Measurements from ENCODE around the gene DLG2.
A peak's percentile ranks its signal among the peaks of the same experiment; 100 is the strongest.

The DLG2 gene

DNA sequence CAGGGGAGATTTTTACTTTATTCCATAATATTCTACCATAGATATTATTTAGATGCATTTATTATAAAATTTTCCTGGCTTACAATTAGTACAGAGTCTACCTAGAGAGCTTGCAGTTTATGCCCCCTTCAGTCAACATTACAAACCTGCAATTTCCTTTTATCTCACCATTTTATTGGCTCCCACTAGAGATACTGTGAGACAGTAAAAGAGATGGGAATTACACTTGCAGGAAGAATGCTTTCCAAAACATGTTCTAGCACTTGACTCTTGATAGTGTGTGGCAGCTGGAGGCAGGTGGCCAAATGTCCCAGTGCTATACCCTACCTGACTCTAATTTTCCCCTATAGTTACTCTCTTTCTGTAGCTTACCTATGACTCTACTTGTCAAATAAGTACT, 863.2 kb downstream of the DLG2 start:
- DNase-seq (ENCODE audit: low spot score): no peak

GRCh38 chr11:84757711-84758110, 869.4 kb downstream of the DLG2 start:
- DNase-seq (ENCODE audit: low spot score): no peak

- no peak for DNase-seq (ENCODE audit: low spot score)
Observed at GRCh38 chr11:84751371-84751770, 875.8 kb downstream of the DLG2 start.

DNA sequence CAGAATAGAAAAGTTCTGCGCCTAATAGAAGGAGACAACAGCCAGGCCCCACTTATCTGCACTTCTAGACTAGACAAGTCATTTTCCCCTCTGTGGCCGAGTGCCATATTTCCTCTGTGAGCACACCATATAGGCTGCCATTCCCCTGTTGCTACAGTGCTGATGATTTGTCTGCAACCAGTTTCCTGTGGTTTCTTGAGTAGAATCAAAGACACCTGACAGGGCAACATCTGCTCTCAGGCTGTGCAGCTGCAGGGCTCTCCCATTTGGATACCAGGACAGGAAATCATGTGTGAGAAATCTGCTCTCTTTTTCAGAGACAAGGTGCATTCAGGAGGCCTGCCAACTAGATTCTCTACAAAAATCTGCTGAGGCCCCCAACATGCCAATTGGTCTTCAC, 879.3 kb downstream of the DLG2 start:
- DNase-seq (ENCODE audit: low spot score): no peak

GRCh38 chr11:84740050-84740449, 887.1 kb downstream of the DLG2 start:
- no peak for DNase-seq (ENCODE audit: low spot score)

DNA sequence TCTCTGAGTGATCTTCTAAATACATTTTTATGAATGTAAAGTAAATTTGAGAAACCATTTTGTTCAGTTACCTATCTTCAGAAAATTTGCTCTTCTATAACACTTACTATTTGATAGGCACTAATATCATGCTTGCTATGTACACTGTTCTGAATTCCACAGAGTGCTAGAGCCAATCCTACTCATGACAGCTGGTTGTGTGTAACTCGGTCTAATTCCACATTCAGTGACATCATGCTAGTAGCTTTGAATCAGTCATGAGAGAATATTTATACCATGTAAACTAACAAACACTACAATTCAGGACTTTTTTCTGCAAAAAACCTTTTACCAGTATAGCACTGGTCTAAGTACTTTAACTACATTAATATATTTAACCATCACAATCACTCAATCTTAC, 902.9 kb downstream of the DLG2 start:
- no peak for DNase-seq (ENCODE audit: low spot score)

- no peak for DNase-seq (ENCODE audit: low spot score)
Observed at GRCh38 chr11:84722583-84723108, 904.5 kb downstream of the DLG2 start.

DNA sequence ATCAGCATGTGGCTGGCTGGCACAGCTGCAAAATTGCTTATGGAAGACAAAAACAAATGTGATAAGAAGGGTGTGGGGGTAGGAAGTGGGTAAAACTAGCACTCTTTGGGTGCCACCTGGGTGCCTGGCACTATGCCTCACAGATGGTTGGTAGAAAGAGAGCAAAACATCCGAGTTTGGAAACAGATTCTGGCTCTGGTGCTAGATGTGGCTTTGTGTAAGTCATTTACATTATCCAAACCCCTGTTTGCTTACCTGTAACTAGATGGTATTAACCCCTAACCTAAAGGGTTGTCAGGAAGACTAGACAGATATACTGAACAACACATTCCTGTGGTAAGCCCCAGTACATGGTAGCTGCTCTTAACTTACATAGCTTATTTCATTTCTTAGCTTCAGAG, 905.6 kb downstream of the DLG2 start:
- DNase-seq (ENCODE audit: low spot score): no peak

GRCh38 chr11:84720706-84721402, 906.3 kb downstream of the DLG2 start:
- DNase-seq (ENCODE audit: low spot score): peak; percentile 5

DNA sequence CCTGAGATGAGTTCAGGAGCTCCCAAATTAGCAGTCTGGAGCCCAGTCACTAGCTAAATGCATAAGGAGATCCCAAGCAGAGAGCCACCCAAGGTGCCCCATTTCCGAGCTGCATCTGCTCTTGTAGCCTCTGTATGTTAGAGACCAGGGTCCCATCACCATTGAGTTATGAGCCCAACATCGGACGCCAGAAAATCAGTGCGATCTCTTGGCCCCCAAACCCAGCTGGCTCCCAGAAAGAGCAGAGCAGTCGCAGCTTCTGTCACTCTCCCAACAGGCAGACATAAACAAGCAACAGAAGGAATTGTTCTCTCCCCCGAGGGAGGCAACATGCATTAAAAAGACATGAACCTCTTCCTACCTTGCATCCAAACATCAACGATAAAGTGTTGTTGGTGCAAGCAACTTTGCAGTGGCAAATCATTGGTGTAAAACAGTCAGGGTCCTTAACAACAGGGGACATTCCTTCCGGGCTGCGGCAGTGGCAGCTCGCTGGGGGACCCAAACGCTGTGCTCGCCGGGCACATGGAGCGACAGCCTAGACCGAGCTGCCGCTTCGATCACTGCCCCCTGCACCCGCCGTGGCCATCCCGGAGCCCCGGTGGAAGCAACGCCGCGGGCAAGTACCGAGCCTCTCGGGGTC, 907.1 kb downstream of the DLG2 start:
- no peak for DNase-seq (ENCODE audit: low spot score)

DNA sequence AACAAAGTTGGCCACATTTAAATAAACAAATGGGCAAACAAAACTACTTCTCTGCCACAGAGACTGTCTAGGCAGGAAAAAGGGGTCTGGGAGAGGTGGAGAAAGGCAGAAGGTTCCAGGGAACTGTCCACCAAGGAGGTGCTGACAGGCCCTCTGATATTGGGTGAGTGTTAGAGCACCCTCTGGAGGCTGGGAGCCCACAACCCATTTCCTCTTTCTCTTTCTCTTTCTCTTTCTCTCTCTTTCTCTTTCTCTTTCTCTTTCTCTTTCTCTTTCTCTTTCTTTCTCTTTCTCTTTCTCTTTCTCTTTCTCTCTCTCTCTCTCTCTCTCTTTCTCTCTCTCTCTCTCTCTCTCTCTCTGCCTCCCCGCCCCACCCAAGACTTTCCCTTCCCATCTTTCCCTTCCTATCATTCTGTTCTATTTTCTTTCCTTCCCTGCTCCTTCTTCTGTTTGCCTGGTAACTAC, 912.8 kb downstream of the DLG2 start:
- peak; percentile 29 for DNase-seq (ENCODE audit: low spot score)

- no peak for DNase-seq (ENCODE audit: low spot score)
Observed at GRCh38 chr11:84691830-84692229, 935.3 kb downstream of the DLG2 start.

DNA sequence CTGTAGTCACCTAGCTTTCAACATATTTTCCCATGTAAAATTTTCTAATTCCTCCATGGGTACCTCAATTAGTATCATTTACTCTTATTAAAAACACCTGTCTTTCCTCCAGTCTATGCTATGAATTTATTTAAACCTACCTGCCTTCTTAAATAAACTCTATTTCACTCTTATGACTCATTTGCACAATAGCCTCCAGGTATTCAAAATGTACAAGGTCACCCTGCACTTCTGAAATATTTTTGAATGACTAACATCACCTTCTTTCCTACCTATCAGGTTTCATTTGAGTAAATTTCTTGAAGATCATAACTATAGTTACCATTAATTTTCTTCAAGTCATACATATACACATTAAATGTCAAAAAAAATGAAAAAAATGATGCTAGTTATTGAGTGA, 939.7 kb downstream of the DLG2 start:
- DNase-seq (ENCODE audit: low spot score): no peak

- DNase-seq (ENCODE audit: low spot score): no peak
Observed at GRCh38 chr11:84686716-84687115, 940.4 kb downstream of the DLG2 start.

- DNase-seq (ENCODE audit: low spot score): no peak
Observed at GRCh38 chr11:84685976-84686375, 941.2 kb downstream of the DLG2 start.

DNA sequence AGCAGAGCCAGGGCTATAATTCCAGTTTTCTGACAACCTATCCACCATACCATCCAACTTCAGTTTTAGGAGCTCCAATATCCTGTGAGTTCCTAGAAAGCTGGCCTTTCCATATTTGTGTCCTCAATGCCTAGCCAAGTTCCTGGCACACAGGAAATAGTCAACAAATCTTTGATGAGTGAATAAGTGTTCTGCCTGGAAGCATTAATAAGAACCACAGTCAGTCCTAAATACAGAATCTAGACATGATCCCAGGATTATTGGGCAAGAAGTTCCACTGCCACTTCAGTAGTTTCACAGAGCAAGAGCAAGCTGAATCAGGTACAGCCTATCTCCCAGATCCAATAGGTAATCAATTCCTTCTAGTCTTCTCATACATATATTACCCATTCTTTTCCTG, 942.0 kb downstream of the DLG2 start:
- DNase-seq (ENCODE audit: low spot score): no peak

GRCh38 chr11:84681456-84681855, 945.7 kb downstream of the DLG2 start:
- no peak for DNase-seq (ENCODE audit: low spot score)

- DNase-seq (ENCODE audit: low spot score): no peak
Observed at GRCh38 chr11:84675396-84676025, 951.6 kb downstream of the DLG2 start.

DNA sequence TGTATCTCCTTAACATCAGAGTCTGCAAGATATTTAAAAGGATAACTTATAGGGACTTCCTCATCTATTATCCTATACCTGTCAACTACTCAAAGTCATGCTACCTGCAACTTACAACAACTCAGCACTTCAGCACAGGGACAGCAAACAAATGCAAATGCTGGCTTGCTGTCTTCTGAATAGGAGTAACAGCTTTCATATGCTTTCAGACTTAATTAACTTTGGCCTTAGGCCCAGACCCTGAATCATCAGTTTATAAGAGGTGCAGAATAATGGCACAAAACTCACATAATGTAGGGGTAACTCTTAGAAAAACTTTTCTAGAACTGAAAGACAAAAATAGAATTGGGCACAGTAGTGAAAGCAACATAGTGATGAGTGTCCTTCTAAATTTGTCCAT, 953.4 kb downstream of the DLG2 start:
- DNase-seq (ENCODE audit: low spot score): peak; percentile 2

DNA sequence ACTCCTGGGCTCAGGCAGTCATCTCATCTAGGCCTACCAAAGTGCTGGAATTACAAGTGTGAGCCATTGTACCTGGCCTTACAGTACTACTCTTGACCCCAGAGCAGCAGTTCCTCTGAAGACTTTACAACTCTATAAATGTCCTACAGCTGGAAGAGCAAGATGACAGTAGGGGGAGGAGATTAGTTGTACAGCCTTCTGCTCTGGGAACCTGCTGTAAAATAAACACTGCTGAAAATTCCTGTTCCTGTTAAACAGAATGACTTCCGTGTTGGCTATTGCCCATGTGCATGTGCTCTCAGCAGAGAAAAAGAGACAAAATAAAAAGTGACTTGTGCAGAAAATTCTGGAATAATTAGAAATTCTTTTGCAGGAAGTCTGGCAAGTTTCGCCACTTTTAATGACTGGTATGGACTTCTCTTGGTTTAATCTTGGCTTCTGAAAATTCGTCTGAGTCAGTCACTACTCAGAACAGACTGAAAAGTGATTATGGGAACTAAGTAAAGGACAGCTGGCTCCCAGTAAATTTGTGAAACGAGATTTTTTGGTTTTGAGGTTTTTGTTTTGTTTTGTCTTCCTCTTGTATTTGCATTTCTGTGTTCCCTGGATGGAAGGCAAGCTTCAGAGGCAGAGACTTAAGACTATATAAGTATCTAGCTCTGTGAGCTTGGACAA, 955.7 kb downstream of the DLG2 start:
- DNase-seq (ENCODE audit: low spot score): no peak

DNA sequence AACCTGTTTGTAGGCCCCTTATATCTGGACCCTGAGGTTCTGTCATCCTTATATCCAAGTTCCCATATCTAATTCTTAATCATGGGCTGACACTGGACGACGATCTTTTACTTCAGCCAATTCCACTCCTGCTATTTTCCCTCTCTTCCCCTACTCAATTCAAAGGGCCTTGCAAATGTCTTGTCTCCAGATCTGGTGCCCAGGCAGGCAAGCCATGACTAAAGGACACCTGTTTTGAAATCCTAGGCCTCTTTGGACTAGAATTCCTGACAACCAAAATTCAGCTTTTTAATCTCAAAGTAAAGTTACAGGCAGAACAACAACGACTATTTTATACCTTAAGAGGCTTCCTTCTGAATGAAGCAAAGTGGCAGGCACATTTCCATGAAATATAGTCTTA, 963.4 kb downstream of the DLG2 start:
- DNase-seq (ENCODE audit: low spot score): no peak

DNA sequence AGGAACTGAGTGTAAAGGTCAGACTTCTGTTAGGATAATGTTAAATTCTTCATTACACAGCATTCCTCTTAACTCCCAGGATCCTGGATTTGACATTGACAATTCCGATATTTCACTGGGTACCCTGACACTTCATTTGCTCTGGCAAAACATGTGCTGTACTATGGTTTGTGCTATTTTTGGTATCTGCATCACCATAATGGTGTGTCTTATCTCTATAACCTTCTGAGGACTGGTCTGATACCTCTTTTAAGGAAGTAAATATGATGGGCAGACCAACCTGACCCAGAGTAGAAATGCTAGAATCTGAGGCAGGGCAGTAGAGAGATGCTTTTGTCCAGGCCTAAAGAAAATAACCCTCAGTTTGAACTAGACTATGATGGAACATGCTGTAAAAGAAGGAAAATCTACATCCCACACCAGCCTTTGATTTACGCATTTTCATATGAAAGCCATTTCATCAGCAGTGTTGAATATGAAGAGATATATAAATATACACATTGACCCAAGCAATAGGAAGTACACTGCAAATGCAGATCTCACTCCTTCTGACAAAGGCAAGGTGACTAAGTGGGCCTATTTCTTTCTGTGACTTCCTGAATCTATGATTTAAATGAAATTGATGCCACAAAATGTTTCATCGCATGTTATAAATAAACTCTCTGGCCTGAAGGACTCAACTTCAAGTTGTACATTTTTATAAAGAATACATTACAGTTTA, 966.7 kb downstream of the DLG2 start:
- no peak for DNase-seq (ENCODE audit: low spot score)
